HS-27A (cell line): Measurements from ENCODE around the gene TCF7L1.

ENCODE experiments used
- DNase-seq: peaks from one replicate; pipeline ENCODE4 v3.0.0-alpha.2; 2012; ENCODE audit warnings: low read depth, missing footprints

TCF7L1 gene

DNA sequence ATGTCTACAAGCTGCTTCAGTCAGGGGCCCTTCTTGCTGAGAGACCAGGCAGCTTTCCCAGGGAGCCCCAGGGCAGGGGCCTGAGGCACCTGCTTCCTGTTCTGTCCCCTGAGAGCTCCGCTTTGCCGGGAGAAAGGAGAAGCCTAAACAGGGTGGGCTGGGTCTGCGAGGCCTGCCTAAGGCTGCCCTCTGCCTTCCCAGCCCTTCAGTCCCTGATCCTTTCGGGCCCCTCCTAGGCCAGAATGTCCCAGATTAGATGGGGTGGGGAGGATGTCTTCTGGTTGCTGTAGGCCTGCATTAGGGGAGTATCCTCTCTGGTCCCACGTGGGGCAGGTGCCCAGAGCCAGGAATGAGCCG lies 122.2 kb downstream of the TCF7L1 start:
- DNase-seq, result no peak

- DNase-seq, result no peak
These were observed 122.8 kb downstream of the TCF7L1 start for GRCh38 chr2:85255813-85256594.

GRCh38 chr2:85257359-85257969 lies 124.3 kb downstream of the TCF7L1 start:
- no peak for DNase-seq

- no peak for DNase-seq
These were observed 124.9 kb downstream of the TCF7L1 start for GRCh38 chr2:85257970-85258605.

DNA sequence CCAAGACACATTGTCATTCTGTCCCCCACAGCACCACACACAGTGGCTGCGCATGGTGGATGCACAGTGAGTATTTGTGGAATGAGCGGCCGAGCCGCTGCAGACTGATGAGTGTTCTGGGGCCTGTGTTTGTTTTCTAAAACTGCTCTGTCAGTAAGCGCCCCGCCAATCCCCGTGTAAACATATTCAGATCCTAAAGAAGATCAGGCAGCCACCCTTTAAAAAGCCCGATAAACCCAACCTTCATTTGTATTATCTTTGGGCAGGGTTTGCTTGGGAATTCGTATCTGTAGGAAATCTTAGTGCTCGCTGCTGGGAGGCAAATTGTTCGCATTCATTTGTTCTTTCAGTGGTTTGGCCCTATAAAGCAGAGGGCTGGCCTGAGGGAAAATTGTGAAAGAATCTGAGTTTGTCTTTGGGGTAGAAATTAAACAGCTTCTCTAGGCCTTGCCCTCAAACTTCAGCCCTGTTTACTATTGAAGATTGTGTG lies 126.0 kb downstream of the TCF7L1 start:
- DNase-seq, result no peak

GRCh38 chr2:85259879-85260278 lies 126.7 kb downstream of the TCF7L1 start:
- no peak for DNase-seq

- DNase-seq, result no peak
These were observed 130.4 kb downstream of the TCF7L1 start for GRCh38 chr2:85263591-85263990.

- peak; percentile 93 for DNase-seq
These were observed 131.3 kb downstream of the TCF7L1 start for GRCh38 chr2:85264471-85264870.

GRCh38 chr2:85265304-85265703 lies 132.1 kb downstream of the TCF7L1 start:
- no peak for DNase-seq

- DNase-seq, result peak; percentile 69
These were observed 133.2 kb downstream of the TCF7L1 start for GRCh38 chr2:85266146-85267041.

- DNase-seq, result no peak
These were observed 136.8 kb downstream of the TCF7L1 start for GRCh38 chr2:85269959-85270358.

DNA sequence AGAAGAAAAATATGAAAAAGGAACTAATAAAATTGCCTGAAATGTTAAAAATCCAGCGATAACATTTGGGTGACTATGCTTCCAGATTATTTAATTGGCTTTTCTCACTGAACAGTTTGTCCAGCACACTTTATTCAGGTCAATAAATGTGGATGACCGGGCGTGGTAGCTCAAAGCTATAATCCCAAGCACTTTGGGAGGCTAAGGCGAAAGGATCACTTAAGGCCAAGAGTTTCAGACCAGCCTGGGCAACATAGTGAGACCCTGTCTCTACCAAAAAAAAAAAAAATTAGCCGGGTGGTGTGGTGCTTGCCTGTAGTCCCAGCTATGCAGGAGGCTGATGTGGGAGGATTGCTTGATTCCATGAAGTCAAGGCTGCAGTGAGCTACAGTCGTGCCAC lies 139.2 kb downstream of the TCF7L1 start:
- no peak for DNase-seq

DNA sequence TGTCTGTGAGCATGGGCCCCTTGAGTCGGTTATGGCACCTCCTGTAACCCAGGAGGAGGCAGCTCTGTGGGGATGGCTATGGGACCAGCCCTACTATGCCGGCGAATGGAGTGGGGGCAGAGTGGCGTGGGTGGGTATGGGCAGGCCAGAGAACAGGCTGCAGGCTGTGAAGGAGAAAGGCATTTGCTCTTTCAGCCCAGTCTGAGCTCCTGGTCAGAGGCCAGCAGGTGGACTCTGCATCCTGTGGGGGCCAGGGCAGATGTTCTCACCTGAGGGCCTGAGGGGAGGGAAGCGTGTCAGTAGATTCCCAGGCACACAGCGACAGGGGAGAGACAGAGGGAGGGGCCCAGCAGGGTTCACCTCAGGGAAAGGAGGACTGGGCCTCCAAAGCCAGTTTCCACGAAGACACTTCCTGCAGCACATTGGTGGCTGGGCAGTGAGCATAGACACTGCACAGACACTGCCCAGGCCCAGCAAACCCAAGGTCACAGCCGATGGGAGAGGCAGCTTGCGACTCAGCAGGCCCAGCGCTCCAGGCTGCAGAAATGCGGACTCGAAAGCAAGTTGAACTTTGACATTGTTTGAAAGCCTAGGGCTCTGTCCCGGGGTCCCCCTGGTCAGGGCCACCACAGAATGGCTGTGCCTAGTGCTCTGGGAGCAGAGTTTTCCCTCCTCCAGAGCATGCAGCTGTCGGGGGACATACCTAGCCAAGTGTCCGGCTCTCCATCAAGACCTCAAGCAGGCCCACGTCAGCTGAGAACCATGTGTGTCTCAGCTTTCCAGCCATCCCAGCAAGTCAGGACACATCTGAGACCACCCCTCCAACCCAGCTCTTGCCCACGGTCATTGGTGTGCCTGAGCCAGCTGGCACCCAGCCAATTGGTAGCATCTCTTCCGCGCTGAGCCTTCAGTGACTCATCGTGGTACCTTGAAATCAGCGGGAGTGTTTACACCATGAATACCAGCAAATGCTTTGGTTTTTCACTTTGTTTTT lies 140.8 kb downstream of the TCF7L1 start:
- DNase-seq, result peak; percentile 42

- no peak for DNase-seq
These were observed 142.9 kb downstream of the TCF7L1 start for GRCh38 chr2:85275984-85276540.

DNA sequence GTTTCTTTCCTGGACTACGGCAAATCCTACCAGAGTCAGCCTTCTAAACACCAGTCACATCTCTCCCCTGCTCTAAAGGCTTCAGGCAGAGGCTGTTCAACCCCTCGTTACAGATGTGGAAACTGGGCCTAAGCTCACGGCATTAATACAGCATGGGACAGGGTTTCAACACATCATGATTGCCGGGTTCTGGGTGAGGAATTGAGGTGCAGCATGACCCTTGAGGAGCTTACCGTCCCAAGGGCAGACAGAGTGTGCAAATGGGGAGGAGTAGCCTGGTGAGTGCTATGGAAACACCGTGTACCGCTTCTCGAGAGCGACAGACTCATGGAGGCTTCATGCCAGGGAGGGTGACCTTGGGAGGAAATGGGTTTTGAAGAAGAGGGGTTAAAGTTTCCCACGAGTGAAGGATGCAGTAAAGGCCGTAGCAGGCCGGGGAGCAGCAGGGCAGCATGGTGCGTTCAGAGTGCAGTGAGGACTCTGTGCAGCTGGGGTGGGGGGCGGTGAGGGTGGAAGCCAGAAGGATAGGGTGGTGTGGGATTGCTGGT lies 143.5 kb downstream of the TCF7L1 start:
- no peak for DNase-seq

GRCh38 chr2:85277416-85278158 lies 144.4 kb downstream of the TCF7L1 start:
- no peak for DNase-seq

GRCh38 chr2:85278361-85278760 lies 145.2 kb downstream of the TCF7L1 start:
- no peak for DNase-seq

GRCh38 chr2:85281553-85281952 lies 148.4 kb downstream of the TCF7L1 start:
- no peak for DNase-seq

DNA sequence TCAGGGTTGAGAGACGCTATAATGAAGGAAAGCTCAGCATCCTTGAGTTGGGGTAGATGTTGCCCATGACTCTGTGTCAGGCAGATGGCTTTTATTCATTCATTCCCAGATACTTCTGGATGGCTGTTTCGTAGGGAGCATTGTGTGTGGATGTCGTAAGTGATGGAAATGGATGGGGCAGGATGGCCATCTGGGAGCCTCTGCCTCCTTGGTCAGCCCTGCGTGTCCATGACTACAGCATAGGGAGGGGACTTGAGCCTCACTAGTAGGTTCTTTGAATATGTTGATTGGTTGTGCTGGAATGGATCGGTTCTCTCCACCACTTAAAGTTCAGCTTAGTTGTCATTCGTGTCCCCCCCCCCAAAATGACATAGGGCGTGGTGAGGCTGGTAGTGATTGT lies 149.7 kb downstream of the TCF7L1 start:
- DNase-seq, result no peak

DNA sequence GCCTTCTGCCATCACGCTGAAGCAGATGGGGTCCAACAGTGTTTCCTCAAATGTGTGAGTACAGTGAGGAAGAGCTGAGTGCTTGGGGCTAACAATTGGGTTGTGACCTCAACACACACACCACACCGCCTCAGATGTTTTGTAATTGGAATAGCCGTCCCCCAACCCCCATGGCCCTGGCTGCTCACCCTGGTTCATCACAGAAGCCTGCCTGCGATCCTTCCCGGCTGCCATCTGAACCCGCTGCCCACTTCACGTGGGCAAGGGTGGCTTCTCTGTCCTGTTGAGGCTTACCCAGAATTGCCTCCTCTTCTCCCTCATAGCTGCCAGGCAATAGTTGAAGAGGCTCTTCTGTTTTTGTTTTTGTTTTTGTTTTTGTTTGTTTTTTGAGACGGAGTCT lies 150.4 kb downstream of the TCF7L1 start:
- no peak for DNase-seq
